Left cardiac atrium (tissue), 4 donors: ENCODE data around the gene CYP19A1. TPM values are rescaled to one million over a fixed set of nuclear protein-coding genes. Genes with fewer than 3 reads are reported as not detected.
"Not testable (repeated sequence)": the region's sequence is repeated elsewhere in the genome, so short reads cannot be mapped to it uniquely, and the experiment has no call there.

ENCODE experiments used
- ATAC-seq, 2 donors: fragments of 200-7000 bp; cut with Tn5 transposase; one replicate each; pipeline ENCODE4 v1.9.1; 2020; ENCODE audit warnings: mild to moderate bottlenecking in 2 of 2, moderate library complexity in 2 of 2
- DNase-seq: peaks from one replicate; pipeline ENCODE4 v3.0.0-alpha.2; 2020
- intact Hi-C, 2 donors: fragments of 100-400 bp; cut with DNase I; formaldehyde crosslinking; loops; one replicate each; pipeline versions ENCODE4 v1.14.1 to v1.15.1; 2022 to 2023
- total RNA-seq, 2 donors: library from RNA; stranded (reverse); fragmentation: NEBNext Ultra II Directional; extraction: Animal tissue kit (Norgen Biotek cat#: 25700); gene quantifications; one replicate each; pipeline ENCODE4 v1.2.1, GENCODE V29; 2021
- donor health status: DM: no; HTN: yes; CAD: no.
- donor health status: DM: no; HTN: yes; CAD: no; lungs with severe emphysema.
- donor health status: DM: yes; HTN: yes; CAD: no.
- donor health status: Dilated cardiomyopathy.

CYP19A1 gene
- total RNA-seq, 2 donors from 2014 or later, result 0.56 to 0.86 TPM

GRCh38 chr15:51277101-51277500 is 61.3 kb downstream of the CYP19A1 start:
- intact Hi-C loops, result no loop called here

GRCh38 chr15:51274956-51275355 is 63.4 kb downstream of the CYP19A1 start:
- DNase-seq (no peak), ATAC-seq (no peak)

More at GRCh38 chr15:51277101-51277500, 61.3 kb downstream of the CYP19A1 start:
- DNase-seq (no peak), ATAC-seq (no peak)

DNA sequence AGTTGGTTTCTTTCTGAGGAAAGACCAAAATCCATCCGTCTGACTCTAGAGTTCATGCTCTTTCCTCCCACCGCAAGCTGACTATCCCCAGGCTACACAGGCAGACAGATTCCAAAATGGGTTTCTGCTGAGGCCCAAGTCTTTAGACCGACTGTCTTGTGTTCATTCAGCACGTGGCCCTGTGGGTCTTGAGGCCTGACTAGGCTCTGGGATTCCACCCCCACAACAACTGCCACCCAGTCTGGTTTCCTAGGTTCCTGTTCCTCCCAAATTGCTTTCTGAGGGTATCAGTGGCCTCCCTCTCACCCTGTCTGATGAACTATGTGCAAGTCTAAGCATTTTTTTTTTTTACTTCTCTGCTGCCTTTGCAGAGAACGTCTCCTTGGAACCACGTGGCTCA is 67.7 kb downstream of the CYP19A1 start:
- DNase-seq (no peak), ATAC-seq (peak in 1 of 2 donors; percentile 48)
- intact Hi-C loops, result no loop called here

More at GRCh38 chr15:51274956-51275355, 63.4 kb downstream of the CYP19A1 start:
- intact Hi-C loops, result no loop called here

- intact Hi-C loops, result no loop called here
- no peak for ATAC-seq
- no peak for DNase-seq
Measured at GRCh38 chr15:51269496-51269895, 68.9 kb downstream of the CYP19A1 start.

- intact Hi-C loops, result no loop called here
- ATAC-seq, result peak in 1 of 2 donors; percentile 57
Measured at GRCh38 chr15:51267703-51268083, 70.7 kb downstream of the CYP19A1 start.

GRCh38 chr15:51267051-51267702 is 71.2 kb downstream of the CYP19A1 start:
- intact Hi-C loops, result no loop called here
- ATAC-seq (peak; percentile 65 to 79), DNase-seq (no peak)

More at GRCh38 chr15:51267703-51268083, 70.7 kb downstream of the CYP19A1 start:
- DNase-seq, result no peak

DNA sequence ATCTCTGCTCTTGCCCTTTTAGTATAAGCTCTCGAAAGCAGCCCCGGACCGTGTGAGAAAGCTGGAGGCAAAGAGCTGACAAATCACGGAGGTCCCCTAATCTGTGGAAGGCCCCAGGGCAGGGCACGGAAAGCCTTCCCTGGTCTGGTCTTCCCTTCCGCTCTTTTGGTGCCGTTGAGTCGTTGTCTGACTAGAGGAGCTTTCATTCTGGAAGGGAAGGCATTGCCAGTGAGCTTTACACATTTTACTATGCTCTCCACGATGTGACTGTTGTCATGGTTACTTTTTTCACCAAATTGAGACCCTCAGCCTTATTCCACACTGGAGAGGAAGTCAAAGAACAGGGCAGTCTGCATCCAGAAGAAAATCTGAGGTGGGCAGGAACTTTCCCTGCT is 71.7 kb downstream of the CYP19A1 start:
- intact Hi-C loops, result no loop called here
- ATAC-seq, result peak in 1 of 2 donors; percentile 14
- no peak for DNase-seq

GRCh38 chr15:51265037-51265555 is 73.3 kb downstream of the CYP19A1 start:
- DNase-seq (no peak), ATAC-seq (no peak)
- intact Hi-C loops, result no loop called here

DNA sequence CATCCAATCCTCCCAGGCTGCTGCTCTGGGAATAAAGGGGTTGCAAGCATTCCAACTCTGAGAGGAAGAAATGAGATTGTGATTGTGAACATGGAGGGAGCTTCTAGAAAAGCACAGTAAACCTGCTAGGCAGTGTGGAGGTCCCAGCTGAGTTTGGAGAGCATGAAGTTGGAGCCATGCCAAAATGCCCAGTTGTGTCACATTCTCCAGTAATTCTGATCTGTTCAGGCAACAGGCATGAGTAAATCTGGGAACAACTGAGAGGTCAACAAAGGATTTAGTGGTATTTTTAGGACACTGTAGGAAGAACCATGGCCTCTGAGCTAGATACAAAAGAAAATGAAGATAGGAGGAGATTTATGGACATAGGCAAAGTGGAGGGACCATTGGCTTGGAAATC is 74.7 kb downstream of the CYP19A1 start:
- DNase-seq (no peak), ATAC-seq (no peak)
- intact Hi-C loops, result no loop called here

DNA sequence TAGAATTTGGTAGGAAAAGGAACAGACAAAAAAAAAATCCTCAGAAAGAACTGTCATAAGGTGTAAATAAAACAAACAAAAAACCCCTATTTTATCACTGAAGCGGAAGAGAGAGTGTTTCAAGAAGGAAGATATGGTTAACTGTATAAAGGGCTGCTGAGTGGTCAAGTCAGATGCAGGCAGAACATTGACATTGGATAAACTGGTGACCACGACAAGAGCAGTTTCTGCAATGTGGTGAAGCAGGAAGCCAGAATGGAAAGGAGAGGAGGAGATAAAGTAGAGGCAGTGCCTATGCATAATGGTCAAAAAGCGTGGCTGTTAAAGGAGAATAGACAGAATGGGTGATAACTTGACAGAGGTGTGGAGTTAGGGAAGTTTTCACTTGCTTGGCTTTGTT is 75.3 kb downstream of the CYP19A1 start:
- intact Hi-C loops, result no loop called here
- no peak for ATAC-seq

DNA sequence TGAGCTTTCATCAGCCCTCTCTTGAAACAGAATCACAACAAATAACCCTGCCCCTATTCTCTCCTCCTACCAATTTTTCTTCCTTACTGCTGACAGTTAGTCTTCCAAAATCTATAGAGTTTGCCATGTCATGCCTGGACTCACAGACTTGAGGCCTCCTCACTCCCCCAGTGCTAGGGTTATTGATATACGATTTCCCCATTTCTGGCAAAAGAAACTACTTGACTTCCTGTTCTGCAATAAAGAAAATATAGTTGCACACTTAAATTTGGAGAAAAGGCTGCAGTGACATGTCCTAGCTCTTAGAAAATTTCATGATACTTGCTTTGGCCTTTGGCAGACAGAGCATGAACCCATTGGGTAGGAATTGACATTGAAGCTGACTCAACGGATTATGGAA is 75.9 kb downstream of the CYP19A1 start:
- intact Hi-C loops, result no loop called here
- ATAC-seq (no peak), DNase-seq (no peak)

More for the DNA sequence above, 75.3 kb downstream of the CYP19A1 start:
- no peak for DNase-seq

DNA sequence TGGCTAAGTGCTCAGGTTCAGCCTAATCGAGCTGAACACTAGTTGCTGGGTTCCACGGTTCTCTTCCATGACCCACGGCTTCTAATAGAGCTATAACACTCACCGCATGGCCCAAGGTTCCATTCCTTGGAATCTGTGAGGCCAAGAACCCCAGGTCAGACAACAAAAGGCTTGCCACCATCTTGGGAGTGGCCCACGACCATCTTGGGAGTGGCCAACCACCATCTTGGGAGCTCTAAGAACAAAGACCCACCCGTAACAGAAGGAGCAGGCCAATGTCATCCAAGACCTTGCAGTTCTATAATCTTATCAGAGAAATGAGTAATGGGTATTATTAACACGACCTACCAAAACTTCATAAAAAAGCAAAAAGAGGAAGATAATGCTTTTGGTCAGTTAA is 77.3 kb downstream of the CYP19A1 start:
- intact Hi-C loops, ATAC-seq, DNase-seq: not testable (repeated sequence)

DNA sequence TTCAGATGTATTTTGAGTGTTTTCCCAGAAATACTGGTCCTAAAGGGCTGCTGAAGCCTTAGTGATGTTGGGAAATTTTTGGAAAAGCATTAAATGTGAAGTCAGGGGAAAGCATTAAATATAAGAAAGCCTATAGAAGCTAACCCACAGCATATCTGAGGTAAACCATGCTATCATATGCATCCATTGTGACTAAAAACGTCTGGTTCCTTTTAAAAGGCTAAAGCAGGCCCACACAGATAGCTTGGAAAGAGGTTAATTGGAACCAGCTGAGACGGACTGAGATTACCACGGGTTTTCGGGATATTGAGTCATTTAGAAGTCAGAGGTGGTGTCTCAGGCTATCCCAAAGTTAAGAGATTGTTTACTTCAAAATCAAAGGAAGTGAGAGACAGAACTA is 78.2 kb downstream of the CYP19A1 start:
- intact Hi-C loops, result no loop called here
- DNase-seq, result no peak
- ATAC-seq, result no peak

DNA sequence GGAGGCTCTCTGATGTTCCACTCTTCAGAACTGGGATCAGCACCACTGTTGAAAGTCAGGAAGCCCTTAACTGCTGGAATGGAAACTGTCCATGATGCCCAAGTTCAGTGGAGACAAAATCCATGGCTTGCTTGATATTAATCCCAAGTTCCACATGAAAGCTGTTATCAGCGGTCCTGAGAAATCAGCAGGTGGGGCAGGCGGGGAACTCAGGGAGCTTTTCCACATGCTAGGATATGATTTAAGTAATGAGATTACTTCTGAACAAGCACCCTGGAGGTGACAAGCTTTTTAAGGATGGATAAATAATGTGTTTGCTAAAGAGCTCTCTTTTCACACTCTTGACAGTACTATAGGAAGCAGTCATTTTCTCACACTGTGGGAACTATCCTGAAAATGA is 82.9 kb downstream of the CYP19A1 start:
- intact Hi-C loops, result no loop called here
- no peak for DNase-seq
- ATAC-seq, result no peak

DNA sequence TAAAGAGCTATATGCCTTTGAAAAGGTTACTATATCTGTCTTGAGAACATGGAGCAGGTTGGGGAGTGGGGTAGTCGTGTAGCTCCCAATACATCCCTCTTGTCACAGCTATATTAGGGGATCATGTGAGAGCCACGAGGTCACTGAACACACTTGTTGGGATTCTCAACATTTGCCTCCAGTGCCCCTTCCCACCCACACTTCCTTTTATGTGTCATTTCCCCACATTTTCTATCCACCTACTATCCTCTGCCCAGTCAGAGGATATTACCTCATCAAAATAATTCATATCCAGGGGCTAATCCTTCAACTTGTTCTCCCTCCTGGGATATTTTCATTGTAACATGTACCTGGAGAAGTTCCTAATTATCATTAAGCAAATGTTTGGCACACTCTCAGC is 85.0 kb downstream of the CYP19A1 start:
- ATAC-seq, result no peak
- intact Hi-C loops, result no loop called here
- no peak for DNase-seq

DNA sequence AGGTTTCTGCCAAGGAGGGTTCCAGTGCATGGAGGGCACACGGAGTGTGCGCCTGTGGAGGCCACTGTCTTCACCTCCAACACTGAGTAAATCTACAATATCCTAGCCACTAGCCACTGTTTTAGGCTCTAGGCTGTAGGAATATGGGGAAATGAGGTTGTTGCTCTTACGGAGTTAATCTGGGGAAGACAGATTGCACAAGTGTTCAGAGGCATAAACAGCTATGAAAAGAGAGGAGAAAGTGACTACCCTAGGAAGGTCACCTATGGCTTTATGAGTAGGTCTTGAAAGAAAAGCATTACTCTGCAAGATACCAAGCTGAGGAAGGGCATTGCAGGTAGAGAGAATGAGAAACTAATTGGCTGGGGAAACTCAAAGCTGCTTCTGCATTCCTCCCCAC is 85.7 kb downstream of the CYP19A1 start:
- DNase-seq, result no peak
- no peak for ATAC-seq
- intact Hi-C loops, result no loop called here

DNA sequence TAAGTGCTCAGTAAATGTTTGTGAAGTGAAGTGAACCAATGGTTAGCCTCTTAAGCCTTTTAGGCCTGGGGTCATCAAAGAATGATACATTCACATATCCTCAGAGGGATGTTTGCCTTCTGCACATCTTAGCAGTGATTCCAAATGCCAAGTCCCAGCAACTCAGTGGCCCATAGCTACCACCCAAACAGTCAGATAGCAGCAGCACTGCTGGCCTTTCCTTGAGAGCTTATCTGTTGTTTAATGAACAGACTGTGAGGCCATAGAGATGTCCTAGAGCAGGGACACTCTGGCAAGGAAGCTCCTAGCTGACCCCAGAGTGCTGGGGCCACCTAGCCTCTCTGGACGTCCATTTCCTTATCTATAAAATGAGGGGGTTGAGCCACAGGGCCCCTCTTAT is 86.8 kb downstream of the CYP19A1 start:
- DNase-seq, result no peak
- intact Hi-C loops, result no loop called here
- no peak for ATAC-seq

DNA sequence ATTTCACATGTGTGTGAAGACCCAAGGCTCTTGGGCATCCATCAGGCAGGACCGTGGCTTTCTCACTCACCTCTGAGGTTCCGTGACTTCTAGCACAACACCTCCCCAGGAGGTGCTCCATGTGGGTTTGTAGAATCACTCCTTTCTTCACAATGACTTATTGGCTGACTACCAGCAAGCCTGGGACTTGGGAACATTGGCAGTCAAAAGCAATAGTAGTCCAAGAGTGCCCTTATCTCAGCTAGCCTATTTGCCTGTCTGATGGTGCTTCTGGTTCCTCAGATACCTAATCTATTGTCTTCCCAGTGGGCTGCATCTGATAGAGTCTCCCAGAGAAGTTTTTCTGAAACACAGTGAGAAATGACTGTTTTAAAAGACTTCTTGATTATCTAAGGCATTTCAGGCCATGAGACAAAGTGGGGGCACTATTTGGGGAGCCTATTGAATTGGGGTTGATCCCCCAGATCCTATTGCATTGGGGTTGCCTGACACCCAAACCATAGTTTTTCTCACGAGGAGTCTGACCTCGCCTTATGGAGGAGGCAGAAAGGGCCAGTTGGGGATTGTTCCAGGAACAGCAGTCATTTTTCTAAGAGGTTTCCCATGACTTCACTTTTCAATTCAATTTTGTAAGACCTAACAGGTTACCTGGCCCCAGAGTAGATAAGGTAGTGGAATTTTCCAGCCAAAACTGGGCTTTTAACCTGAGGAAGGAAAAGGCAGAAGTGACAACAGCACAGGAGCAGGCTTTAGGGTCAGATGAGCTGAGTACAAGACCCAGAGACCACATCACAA is 88.0 kb downstream of the CYP19A1 start:
- ATAC-seq (no peak), DNase-seq (no peak)
- intact Hi-C loops, result no loop called here

DNA sequence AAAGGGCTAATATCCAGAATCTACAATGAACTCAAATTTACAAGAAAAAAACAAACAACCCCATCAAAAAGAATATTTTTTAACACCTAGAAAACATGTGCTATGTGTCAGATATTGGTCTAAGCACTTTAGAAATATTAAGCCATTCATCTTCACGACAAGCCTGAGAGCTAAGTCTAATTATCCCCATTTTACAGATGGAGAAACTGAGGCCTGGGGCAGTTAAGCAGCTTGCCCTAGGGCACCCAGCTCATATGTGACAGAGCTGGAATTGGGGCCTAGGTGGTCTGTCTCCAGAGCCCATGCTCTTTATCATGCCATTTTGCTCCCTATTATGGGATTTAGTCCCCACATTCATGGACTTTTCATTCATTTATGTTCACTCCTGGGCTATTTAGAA is 92.8 kb downstream of the CYP19A1 start:
- no peak for ATAC-seq
- intact Hi-C loops, result no loop called here
- DNase-seq, result no peak

GRCh38 chr15:51244423-51244869 is 94.0 kb downstream of the CYP19A1 start:
- DNase-seq (no peak), ATAC-seq (no peak)
- intact Hi-C loops, result no loop called here
